NCI-H446 (cell line): ENCODE data around the gene ATRNL1.
"Not testable (repeated sequence)": the region's sequence is repeated elsewhere in the genome, so short reads cannot be mapped to it uniquely, and the experiment has no call there.

Source experiments
- DNase-seq, 2 experiments: peaks; one replicate each; lab custom pipeline; 2025; lab: John Stamatoyannopoulos, UW

ATRNL1 gene

DNA sequence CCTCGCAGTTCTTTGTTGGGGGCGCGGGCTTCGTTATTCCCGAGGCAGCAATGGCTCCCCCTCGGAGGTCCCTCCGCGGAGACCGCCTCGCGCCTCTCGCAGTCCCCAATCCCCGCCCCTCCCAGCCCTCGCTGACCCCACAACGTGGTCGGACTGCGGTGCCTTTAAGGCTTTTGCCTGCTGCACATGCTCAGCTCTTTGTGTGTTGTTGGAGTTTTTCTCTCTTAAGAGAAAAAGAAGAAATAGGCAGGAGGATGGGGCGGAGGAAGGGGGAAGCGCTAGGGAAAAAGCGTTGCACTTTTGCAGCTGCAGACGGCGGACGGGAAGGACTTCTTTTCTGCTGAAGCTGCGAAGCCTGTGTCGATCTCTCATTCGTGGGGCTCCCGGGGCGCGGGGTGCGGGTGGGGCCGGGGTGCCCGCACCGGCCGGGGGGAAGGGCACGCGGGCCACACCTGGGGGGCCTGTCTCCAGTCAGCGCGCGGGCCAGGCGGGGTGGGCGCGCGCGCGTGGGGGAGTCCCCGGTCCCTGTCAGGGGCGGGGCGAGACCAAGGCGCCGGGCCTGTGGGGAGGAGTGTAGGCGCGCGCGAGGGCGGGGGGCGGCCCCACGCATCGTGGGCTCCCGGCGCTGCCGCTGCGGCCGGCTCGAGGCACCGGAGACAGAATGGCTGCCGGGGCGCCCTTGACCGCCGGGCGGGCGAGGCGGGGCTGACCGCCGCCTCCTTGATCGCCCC lies 445 bp upstream of the ATRNL1 start:
- DNase-seq: no peak

- DNase-seq: no peak
These were observed 727 bp downstream of the ATRNL1 start for GRCh38 chr10:115093776-115094408.

DNA sequence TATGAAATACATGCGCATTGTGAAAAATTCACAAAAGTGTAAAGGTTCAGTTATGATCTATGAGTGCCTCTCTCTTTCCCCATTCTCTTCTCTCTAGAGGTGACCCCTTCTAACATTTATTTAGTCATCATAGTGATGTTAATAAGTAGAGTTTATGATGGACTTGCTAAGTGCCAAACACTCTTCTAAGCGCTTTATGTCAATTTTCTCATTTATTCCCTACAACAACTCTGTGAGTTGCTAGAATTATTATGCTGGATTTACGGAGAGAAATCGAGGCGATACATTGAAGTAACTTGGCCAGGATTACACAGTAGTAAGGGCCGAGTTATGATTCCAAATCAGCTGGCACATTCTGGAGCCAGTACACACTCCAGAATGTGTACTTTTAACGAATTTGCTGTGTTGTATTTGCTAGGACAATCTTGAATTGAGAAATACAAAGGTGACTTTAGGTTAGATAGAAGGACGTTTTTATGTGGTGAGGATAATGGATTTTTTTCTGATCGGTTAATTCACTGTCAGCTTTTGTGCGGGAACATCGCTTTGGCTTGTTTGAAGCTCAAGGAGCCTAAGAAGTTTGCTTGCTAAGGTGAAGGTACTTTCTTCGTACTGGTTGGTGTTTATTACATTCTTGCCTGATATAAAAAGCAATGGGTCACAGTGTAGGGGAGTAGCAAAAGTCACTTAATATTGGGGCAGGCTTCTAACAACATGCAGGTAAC lies 1.4 kb downstream of the ATRNL1 start:
- DNase-seq: no peak

- no peak for DNase-seq
These were observed 2.6 kb downstream of the ATRNL1 start for GRCh38 chr10:115095758-115096157.

GRCh38 chr10:115103700-115104099 lies 10.5 kb downstream of the ATRNL1 start:
- no peak for DNase-seq

- not testable (repeated sequence) for DNase-seq
These were observed 12.2 kb downstream of the ATRNL1 start for GRCh38 chr10:115105411-115105810.

- no peak for DNase-seq
These were observed 14.7 kb downstream of the ATRNL1 start for GRCh38 chr10:115107830-115108229.

- no peak for DNase-seq
These were observed 24.1 kb downstream of the ATRNL1 start for GRCh38 chr10:115117301-115117700.

GRCh38 chr10:115118346-115118745 lies 25.2 kb downstream of the ATRNL1 start:
- no peak for DNase-seq

- DNase-seq: no peak
These were observed 32.3 kb downstream of the ATRNL1 start for GRCh38 chr10:115125505-115125904.

- DNase-seq: peak in 1 of 2 experiments; percentile 9
These were observed 36.6 kb downstream of the ATRNL1 start for GRCh38 chr10:115129752-115130151.

DNA sequence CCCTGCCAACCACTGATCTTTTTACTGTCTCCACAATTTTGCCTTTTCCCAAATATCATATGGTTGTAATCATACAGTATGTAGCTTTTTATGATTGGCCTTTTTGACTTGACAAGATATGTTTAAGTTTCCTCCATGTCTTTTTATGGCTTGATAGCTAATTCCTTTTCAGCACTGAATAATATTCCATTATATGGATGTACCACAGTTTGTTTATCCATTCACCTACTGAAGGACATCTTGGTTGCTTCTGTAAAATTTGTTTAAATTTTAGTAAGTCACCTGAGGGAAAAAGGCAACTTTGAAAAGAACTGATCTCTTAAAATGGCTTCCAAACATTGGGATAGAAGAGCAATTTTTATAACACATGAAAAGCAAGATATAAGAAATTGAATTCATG lies 43.5 kb downstream of the ATRNL1 start:
- DNase-seq: no peak

GRCh38 chr10:115141254-115141653 lies 48.1 kb downstream of the ATRNL1 start:
- no peak for DNase-seq

DNA sequence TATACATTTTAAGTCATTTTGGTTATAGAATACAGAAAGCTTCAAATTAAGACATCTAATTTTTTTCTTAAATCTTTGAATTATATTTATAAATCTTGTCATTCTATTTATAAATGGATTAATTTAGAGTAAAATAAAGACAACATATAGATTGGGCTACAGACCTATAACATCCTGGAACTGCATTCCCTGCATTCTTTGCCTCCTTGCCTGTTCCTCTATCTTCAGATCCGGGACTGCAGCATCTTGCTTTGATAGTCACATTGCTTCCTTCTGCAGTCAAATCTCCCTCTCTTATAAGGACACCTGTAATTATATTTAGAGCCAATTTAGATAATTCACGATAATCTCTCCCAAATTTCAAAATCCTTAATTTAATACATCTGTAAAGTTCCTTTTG lies 64.2 kb downstream of the ATRNL1 start:
- no peak for DNase-seq

DNA sequence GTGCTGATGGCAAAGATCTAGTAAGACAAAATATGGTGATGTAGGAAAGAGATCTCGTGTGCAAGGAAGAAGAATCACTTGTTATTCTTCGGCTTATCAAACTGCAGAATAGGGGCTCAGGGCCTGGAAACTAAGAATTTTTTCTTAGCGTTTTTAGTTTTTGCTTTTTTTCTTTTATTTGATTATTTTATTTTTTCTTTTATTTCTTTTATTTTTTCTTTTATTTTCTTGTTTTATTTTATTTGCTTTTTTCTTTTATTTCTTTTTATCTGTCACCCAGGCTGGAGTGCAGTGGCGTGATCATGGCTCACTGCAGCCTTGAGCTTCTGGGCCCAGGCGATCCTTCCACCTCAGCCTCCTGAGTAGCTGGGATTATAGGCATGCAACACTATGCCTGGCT lies 70.0 kb downstream of the ATRNL1 start:
- DNase-seq: no peak

GRCh38 chr10:115164220-115164619 lies 71.1 kb downstream of the ATRNL1 start:
- no peak for DNase-seq

DNA sequence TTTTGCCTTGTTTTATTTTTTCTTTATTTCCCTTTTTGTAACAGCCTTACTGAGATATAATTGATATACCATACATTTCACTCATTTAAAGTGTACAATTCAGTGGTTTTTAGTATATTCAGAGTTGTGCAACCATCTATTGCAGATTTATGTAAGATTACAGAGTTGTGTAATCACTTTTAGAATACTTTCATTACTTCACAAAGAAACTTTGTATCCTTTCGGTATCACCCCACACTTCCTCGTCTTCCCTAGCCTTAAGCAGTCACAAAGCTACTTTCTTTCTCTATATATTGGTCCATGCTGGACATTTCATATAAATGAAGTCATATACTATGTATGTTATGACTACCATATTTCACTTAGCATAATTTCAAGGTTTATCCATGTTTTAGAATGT lies 74.6 kb downstream of the ATRNL1 start:
- DNase-seq: no peak

DNA sequence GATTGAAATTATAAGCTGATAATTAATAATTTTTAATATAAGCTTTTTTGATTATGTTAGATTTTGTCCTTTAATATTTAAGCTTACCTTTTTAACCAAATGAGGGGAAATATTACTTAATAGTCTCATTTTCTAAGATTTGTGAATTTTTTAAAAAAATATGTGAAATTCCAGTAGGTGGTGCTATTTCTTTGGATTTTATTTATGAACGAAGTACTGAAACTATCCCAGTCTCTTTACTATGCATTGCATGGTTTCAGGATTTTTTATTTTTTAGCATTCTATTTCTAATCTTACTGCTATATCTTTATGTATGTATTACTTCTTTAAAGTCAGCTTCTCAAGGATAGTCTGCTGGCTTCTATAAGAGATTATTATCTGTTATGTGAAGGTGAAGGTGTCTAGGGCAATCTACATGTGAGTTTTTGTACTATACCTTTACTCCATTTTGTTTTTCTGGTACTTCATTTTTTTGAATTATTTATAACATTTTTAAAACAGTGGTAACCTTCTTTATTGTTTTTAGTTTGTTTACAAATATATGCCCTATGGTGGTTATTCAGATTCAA lies 78.3 kb downstream of the ATRNL1 start:
- no peak for DNase-seq

GRCh38 chr10:115173915-115174443 lies 80.8 kb downstream of the ATRNL1 start:
- DNase-seq: no peak

DNA sequence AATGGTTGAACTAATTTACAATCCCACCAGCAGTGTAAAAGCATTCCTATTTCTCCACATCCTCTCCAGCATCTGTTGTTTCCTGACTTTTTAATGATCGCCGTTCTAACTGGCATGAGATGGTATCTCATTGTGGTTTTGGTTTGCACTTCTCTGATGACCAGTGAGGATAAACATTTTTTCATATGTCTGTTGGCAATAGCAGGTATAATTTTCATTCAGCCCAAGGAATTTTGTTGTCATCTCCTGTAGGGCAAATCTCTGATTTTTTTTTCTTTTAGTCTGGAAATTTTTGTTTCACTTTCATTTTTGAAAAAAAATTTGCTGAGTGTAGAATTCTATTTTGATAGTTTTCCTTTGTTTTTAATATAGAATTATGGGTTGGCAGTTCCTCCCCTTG lies 114.1 kb downstream of the ATRNL1 start:
- DNase-seq: not testable (repeated sequence)

DNA sequence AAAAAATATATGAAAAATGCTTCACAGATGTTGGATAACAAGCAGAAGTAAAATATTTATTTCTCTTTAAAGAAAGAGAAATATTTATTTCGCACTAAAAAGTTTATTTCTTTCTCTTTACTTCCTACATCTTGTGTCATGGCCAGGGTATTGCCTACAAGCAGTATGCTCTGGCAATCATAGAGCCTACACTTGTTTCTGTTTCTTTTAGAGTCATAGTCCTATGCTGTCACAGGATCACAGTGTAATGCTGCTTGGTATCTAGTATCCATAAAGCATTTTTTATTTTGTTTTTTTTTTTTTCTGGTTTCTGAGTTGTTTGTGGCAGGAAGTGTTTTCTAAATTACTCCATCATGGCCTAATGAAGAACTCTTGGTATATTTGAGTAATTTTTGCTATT lies 116.0 kb downstream of the ATRNL1 start:
- DNase-seq: no peak

DNA sequence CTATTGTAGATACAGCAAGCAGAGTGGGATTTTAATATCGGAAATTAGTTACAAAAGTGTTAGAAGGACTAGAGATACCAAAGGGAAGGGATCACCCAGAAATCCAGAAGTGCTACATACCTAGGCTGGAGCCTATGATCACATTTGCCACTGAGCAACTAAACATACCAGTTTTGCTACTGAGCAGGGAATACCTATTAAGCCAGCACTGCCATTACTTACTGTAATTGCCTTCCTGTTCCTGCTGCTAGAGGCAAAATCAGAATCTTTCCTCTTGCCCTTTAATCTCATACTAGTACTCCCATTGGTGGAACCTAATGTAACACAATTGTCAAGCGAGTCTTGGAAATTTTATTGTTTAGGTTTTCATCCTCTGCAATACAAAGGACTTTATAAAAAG lies 121.7 kb downstream of the ATRNL1 start:
- DNase-seq: no peak

- no peak for DNase-seq
These were observed 126.0 kb downstream of the ATRNL1 start for GRCh38 chr10:115219203-115219602.
